Suppressor macrophage (primary cell): ENCODE results near the gene RND1.
"Not testable (repeated sequence)": the region's sequence is repeated elsewhere in the genome, so short reads cannot be mapped to it uniquely, and the experiment has no call there.

ENCODE experiments used
- DNase-seq, 4 experiments: peaks; one replicate each; pipeline ENCODE4 v3.0.0-alpha.2; 2020 to 2022
- total RNA-seq, 17 experiments: gene quantifications; one replicate each; lab custom pipeline; 2026; ENCODE audit warnings: mixed read lengths in 6 of 17, inconsistent platforms in 3 of 17; lab: John Stamatoyannopoulos, UW

Gene RND1
- 0 to 102 (median 1.3) reads per million in 17 experiments for total RNA-seq

DNA sequence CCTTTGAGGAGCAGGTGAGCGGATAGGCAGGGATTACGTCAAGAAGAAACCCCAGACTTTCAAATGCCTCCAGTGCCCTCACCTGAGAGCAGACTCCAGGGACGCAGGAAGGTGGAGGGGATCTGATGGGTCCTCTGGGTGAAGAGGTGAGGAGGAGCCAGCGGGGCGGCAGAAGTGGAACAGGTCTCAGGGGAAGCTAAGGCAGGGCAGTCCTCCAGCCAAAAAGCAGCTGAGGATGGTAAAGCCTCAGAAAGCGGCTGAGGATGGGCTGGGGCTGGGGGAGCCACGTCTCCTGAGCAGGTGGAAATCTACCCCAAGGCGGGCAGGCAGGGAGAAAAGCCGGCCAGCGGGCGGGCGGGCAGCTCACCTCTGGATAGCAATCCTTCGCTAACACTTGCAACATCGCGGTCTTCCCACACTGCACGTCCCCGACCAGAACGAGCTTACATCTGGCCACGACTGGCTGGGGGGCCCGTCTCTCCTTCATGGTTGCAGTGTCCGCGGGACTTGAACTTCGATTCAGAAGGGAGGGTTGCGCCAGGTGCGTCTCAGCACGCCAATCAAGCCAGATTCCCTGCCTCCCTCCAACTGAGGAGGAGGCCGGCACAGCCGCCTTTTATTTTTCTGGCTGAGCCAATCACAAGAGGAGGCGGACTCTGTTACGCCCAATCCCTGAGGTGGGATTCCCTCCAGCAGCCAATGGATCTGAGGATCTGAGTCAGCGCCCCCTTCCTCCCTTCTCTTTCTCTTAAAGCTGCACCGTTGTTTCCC lies at the start of gene RND1:
Gene RND1, minus strand, starts transcription at position 590 of the 771 bp plus-strand sequence. Its CDS starts 103 bp downstream, at position 487.
- DNase-seq = peak; percentile 85 to 93 (median 93)

- DNase-seq = no peak
Observed at GRCh38 chr12:48910196-48910595, 44.5 kb upstream of the RND1 start.

DNA sequence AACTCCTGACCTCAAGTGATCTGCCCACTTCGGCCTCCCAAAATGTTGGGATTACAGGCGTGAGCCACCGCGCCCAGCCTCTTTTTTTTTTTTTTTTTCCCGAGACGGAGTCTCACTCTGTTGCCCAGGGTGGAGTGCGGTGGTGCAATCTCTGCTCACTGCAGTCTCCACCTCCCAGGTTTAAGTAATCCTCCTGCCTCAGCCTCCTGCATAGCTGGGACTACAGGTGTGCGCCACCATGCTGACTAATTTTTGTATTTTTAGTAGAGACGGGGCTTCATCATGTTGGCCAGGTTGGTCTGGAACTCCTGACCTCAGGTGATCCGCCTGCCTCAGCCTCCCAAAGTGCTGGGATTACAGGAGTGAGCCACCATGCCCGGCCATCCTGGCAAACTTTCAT lies 44.0 kb upstream of the RND1 start:
- not testable (repeated sequence) for DNase-seq

GRCh38 chr12:48907245-48907644 lies 41.6 kb upstream of the RND1 start:
- DNase-seq = no peak

DNA sequence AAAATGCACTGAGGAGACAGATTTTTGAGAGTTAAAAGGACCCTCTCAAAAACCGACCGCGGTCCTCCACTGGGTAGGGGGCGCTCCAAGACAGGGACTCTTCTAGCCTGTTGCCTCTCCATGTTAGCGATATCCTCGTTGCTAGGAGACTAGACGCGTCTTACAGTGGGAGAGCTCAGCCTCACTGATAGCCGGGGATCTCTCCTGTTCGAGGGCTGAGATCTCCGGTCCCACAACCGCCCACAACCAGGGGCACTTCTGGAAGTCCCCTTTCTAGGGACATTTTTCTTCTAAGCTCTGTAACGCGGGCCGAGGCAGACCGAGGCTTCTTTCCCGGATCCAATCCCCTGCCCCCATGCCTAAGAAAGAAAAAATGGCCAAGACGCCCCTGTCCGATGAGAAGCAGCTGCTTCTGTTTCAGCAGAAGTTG lies 38.3 kb upstream of the RND1 start:
- DNase-seq = peak; percentile 65 to 83 (median 78)

GRCh38 chr12:48903363-48903981 lies 37.8 kb upstream of the RND1 start:
- peak; percentile 36 to 64 (median 51) for DNase-seq

GRCh38 chr12:48901278-48901677 lies 35.6 kb upstream of the RND1 start:
- no peak for DNase-seq

GRCh38 chr12:48899651-48900050 lies 34.0 kb upstream of the RND1 start:
- no peak for DNase-seq

GRCh38 chr12:48894271-48894670 lies 28.6 kb upstream of the RND1 start:
- no peak for DNase-seq

- peak; percentile 78 to 91 (median 84) for DNase-seq
Observed at GRCh38 chr12:48890657-48891418, 25.2 kb upstream of the RND1 start.

DNA sequence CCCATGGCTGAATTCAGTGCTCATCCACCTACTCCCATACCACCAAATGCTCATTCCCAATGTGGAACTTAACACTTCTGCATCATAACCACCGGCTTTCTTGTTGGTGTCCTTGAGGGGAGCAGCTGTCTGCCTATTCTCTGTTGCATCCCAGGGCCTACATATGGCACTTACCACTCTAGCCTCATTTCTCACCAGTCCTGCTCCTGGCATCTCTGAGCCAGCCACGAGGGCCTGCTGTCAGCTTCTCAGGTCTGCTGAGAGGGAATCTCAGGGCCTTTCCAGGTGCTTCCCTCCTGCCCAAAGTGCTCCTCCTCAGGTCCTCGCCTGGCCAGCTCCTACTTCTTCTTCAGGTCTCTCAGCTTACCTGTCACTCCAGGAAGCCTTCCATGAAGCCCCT lies 24.0 kb upstream of the RND1 start:
- no peak for DNase-seq

DNA sequence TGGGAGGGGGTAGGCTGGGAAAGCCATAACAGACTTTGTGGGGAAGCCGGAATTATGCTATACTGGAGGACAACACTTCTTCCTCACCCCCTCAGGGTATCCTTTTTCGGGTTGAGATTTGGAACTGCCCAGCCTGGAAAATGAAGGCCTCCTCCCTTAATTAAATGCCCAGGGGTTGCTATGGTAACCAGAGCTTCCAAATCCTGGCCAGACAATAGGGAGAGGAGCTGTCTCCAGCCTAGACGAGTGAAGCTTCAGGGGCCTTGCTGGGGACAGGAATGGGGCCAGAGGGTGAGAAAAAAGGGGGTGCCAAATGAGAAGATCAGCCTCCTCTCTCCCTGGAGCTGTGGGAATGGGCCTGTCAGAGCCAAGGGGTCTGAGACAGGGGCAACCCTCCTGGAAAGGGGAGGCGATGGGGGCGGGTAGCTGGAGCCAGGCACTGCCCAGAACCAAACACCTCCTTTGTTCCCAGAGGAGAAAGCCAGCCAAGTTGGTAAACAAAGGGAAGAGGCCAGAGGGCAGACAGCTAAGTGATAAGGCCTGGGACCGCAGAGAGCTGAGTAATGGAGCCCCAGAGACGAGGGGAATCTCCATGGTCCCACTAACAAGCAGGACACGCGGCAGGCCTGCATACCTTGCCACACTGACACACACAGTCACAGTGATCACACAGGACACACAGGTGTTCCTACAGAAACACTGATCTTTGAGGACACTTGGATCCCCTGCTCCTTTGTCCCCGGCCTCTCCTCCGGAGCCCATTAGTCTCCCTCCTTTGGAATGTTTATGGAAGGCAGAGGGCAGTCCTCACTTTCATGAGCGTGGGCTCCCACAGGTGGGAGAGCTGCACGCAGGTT lies 17.9 kb upstream of the RND1 start:
- DNase-seq = no peak

- DNase-seq = no peak
Observed at GRCh38 chr12:48882972-48883304, 17.3 kb upstream of the RND1 start.

GRCh38 chr12:48882315-48882687 lies 16.6 kb upstream of the RND1 start:
- DNase-seq = peak in 2 of 4 experiments; percentile 16 to 17

GRCh38 chr12:48881686-48882314 lies 16.1 kb upstream of the RND1 start:
- no peak for DNase-seq

- DNase-seq = no peak
Observed at GRCh38 chr12:48880647-48881046, 15.0 kb upstream of the RND1 start.

- no peak for DNase-seq
Observed at GRCh38 chr12:48878548-48878947, 12.9 kb upstream of the RND1 start.

GRCh38 chr12:48875944-48876515 lies 10.4 kb upstream of the RND1 start:
- no peak for DNase-seq

DNA sequence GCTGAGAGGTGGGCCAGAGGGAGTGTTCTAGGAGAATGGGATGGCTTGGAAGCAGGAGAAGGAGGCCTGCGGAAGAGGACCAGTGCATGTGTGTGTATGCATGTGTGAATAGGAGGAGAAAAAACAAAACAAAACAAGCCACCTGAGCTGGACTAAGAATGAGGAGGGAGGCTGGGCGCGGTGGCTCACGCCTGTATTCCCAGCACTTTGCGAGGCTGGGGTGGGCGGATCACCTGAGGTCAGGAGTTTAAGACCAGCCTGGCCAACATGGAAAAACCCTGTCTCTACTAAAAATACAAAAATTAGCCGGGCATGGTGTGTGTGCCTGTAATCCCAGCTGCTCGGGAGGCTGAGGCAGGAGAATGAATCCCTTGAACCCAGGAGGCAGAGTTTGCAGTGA lies 7.9 kb upstream of the RND1 start:
- DNase-seq = not testable (repeated sequence)

DNA sequence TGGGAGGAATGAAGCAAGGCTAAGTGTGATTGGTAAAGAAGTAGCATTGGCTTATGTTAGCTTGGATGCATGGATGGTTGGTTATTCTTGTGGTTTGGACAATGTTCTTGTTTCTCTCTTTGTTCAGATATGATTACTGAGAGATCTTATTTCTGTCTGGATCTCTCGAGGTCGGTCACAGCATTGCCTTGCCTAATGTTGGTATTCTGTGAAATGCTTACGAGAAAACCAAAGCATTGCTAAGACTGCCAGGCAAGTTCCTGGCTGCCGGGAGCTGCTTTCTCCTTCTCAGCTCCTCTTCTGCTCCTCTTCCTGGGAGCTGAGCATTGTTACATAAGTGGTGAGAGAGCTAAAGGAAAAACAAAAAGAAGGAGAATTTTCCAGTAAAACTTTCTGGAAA lies 7.4 kb upstream of the RND1 start:
- no peak for DNase-seq

DNA sequence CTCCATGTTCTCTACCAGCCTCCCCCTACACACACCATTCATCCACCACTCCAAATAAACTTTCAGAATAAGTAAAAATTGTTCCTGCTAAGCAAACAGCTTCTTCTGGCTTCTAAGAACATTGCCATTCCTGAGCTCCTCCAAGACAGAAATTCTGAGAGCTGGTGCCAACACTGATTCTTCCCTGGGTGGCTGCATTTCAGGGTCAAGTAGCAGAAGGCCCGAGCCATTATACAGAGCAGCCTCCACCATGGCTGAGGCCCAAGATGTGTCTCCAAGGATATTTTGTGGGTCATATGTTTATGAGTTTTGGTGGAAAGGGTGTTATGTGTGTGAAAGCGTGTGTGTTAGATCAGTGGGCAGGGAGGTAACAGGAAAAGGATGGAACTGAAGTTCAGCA lies 3.5 kb upstream of the RND1 start:
- DNase-seq = no peak

DNA sequence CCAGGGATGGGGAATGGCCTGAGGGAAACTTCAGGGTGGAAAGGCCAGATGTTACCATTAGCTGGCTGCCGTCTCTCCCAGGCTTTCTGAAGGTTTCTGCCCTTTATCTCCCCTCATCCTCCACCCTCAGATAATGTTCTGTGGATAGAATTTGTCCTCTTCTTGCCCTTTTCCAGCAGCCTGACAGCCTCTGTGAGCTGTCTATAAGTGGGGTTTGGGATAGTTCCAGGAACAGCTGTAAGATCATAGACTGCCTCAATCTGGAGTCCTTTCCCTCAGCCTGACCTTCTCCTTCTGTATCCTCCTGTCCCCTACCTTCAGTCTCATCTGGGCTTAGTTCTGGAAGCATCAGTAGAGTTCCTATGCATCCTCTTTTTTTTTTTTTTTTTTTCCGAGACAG lies 2.8 kb upstream of the RND1 start:
- no peak for DNase-seq
